NCI-H2107 treated with DMSO at 0.1 percent for 48 hours (cell line): ENCODE measurements around the gene MAP3K13.

Source experiments
- DNase-seq: peaks from one replicate; lab custom pipeline; 2025; ENCODE audit not compliant: unreplicated experiment; lab: John Stamatoyannopoulos, UW

The MAP3K13 gene

DNA sequence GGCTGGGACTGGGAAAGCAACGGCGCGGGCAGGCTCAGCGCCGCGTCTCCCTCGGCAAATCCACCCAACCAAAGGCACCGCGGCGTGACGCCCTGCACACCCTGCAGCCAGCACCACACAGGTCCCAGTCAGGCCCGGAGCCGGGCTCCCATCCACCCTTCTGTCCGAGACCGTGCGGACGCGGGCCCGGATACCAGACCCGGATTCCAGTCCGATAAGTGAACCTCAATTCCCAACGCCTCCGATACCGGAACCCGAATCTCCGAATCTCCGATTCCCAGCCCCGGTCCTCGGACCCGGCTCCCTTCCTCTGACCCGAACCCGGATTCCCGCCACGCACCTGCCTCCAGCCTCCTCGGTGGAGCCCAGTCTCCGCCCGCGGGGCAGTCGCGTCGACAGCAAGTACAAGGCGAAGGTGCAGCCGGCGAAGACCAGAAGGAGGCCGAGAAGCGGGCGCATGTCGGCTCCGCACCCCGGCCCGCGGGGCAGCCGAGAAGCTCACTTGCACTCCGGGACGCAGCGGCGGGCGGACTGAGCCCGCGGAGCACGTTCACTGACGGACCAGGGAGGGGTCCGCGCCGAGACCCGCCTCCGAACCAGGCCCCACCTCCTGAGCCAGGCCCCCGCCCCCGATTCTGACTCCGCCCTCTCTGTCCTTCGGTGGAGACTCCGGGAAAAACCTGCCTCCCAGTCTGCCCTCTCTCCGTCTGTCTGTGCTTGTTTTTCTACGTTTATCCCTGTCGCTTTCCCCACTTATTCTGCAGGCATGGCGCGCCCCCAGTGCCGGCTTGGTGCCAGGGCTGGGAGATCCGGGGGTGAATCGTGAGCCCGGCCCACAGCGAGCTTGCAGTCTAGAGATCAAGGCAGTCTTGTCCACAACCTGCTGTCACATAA, 135.8 kb downstream of the MAP3K13 start, which contains the start of gene TMEM41A:
Gene TMEM41A (minus strand): TSS at position 533 of the 894 bp plus-strand sequence. CDS start 74 bp downstream, at position 459.
- peak; percentile 94 for DNase-seq

DNA sequence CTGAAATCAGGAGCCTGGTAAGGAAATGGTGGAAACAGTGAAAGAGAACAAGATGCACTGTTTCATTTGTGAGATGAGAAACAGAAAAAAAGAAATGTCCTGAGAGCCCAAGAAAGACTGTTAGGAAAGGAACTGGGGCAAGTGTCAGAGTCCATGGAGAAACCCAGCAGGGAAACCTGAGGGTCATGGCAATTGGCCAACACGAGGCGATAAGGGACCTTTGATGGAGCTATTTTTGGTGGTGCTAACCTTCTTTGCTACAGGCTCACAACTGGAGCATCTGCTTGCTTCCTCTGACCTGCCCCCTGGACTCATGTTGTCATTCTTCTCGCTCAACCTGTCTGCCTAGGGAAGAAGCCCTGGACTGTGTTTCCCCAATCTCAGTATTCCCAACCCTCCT, 140.1 kb downstream of the MAP3K13 start:
- no peak for DNase-seq

DNA sequence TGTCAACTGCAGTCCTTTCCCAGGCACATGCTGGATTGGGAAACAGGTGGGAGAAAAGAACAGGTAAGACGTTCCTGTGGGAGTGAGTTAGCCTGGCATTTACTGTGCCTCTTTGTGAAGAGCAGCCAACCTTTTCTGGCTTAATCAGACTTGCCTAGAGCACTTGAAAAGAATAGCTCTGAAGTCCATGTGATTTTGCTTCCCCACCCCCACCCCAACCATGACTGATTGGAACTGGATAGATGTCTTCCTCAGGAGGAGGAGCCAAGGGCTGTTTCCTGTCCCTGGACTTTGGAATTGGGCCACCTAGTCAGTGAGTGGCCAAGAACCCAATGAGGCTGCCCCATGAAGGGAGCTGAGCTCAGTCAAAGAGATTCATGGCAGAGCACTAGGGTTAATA, 140.6 kb downstream of the MAP3K13 start:
- DNase-seq: no peak

DNA sequence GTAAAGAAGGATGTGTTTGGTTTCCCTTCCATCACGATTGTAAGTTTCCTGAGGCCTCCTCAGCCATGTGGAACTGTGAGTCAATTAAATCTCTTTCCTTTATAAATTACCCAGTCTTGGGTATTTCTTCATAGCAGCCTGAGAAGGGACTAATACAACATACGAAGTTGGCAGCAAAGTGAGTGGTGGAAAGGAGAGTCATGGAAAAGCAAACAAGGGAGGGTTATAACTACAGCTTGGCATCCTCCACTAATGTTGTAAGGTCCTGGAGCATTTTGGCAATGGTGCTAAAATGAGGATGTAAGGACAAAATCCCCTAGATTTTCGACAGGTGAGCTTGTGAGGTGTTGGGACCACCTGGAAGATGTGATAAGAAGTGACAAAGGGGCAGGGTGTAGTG, 141.7 kb downstream of the MAP3K13 start:
- no peak for DNase-seq

DNA sequence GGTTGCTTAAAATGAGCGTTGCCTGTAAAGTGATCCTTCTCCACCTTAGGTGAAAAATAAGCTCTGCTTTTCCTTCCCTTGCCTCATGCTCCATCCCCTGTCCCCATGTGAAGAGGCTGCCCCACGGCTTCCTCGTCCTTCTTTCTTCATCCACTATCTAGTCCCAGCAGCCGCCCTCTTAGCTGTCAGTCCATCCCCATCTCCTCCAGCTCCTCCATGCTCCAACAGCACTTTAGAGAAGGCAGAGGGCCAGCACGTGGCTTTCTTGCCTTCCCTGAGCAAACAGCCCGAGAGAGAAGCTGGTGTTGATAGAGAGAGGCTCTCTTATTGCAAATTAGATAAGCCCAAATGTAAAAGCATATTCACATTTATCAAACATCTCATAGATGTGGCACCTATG, 144.9 kb downstream of the MAP3K13 start:
- no peak for DNase-seq

DNA sequence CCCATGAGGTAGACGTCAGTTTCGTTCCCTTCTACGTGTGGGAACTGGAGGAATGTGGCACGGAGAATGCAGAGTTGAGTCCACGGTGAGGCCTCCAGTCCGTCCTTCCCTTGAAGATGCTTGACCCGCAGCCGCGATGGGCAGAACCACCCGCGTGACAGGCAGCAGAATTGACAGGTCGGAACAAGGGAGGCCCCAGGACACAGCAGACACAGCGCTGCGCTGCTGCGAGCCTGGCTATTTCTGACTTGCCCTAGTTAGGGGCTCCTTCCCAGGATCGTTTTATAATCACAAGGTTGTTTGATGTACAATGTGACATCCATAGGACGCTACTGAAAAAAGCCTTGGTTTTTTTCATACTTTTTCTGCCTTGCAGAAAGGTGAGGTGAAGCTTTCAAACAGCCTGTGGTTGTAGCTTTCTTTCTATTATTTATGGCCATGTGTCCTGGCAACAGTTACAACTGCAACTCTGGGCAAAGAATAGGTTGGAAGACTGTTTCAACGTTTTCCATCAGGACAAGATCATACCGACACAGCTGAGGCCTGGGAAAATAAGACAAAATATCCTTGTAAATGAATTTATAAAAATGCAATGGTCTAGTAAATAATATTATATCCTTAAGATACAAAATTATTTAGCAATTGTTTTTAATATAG, 145.5 kb downstream of the MAP3K13 start:
- no peak for DNase-seq

DNA sequence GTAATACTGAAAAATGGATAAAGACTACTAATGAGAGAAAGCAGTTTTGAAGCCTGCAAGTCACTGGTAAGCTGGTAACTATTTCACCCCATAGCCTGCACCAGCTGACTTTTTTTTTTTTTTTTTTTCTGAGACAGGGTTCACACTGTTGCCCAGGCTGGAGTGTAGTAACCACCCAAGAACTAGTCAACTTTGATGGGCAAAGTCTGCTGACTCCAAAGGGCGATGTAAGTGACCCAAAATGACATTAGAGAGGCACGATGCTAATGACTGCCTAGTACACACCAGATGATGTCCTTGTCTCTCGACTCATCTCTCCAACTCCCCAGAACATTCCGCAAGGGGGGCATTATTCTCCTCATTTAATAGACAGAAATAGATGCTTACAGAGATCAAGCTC, 148.8 kb downstream of the MAP3K13 start:
- DNase-seq: no peak

DNA sequence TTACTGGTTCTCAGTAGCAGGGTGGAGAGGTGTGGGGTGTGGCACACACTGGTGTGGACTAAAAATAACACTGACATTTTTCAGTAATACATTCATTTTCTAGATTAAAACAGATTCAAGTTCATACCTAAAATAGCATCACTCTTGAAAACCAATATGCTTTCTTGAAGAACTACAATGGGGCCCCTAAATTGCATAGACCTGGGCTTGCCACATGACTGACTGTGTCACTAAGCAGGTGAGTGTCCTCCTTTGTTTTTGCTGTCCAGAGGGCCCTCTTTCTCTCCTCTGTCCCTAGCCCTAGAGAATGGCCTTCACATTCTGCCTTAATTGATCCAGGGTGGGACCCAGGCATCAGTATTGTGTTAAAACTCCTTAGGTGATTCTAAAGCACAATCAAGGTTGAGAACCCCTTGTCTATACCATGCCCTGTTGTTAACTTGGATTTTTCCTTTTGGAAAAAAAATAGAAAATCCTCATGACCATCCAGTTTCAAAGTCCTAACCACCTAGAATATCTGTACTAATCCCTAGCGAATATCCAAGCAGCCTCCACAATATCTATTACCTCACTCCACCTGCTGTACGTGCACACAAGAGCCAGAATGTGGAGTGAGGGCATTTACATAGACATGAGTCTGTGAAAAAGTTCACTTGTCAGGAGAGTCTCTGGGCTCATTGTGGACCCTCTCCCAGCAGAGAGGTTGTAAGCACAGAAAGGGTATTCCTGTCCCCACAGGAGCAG, 154.6 kb downstream of the MAP3K13 start:
- DNase-seq: no peak

DNA sequence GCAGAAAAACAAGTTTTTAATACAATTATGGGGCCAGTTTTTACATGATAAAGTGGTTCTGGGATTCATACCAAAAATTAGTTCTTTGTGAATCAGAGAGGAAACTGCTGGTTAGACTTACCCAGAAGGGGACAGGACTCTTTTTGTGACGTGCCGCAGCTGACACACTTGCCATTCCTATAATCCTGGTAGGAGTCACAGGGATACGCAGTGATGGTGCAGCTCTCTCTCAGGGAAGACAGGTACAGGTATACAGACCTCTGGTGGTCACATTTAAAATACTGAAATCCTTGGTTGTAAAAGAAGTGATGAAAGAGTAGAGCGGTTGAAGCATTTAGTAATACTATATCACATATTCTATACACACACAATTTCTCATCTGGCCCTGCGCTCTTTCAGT, 156.1 kb downstream of the MAP3K13 start:
- peak; percentile 10 for DNase-seq

DNA sequence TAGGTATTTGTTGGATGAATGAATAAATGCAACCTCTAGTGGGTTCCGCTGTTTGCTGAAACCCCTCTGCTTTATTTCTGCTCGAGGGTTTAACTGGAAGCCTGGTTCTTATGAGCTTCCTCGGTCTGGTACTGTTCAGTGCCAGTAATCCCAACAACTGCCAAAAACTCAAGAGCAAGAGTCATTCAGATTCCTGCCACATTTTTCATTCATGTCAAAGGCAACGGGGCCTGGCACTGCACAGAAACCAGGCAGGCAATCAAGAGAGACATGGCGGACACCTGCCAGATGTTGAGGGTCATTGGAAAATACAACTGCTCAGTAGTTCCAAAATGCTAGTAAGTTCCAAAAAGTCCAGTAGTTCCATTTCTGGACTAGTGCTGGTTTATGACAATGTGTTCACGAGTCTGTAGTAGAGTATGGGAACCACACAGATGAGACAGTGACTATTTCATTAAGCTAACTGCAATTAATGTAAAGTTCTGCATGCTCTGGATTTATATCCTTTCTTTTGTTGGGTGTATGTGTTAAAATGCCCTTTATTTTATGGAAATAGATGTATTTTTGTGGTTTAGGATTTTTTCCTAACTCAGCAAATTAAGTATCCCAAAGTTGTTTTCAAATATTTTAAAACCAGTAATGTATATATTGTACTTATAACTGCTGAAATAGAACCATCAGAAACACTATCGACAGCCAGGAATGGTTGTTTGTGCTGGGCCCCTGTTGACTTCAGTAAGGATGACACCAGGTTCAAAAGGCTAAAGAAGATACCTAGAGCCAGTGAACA, 158.6 kb downstream of the MAP3K13 start:
- no peak for DNase-seq

DNA sequence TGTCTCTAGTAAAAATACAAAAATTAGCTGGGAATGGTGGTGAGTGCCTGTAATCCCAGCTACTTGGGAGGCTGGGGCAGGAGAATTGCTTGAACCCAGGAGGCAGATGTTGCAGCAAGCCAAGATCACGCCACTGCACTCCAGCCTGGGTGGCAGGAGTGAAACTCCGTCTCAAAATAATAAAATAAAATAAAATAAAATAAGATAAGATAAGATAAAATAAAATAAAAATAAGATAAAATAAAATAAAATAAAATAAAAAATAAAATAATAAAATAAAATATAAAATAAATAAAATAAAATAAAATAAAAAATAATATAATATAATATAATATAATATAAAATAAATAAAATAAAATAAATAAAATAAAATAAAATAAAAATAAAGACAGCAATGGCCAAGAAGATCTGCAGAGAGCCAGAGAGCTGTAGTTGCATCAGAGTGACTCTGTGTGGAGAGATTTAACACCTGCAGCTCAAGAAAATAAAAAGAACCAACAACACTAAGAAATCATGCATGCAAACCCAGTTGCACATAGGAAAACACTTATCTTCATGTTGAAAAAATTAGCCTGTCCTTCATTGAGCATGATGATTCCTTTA, 163.5 kb downstream of the MAP3K13 start:
- no peak for DNase-seq

DNA sequence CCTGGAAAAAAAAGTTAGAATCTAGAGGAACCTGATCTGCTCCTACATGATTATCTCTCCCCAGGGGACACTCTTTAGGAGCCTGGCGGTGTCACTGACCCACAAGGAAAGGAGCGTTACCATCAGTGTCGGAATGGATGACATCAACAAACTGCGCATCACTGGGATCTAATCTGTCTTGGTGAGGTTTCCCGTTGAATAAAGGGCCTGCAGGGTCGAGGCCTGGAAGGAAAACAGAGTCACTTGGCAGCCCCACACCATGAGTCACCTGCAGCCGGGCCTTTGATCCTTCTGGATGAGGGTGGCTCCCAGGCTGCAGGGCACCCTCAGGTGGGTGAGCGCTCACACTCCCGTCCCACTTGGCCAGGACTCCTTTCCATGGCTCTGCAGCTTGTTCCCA, 164.4 kb downstream of the MAP3K13 start:
- DNase-seq: no peak

DNA sequence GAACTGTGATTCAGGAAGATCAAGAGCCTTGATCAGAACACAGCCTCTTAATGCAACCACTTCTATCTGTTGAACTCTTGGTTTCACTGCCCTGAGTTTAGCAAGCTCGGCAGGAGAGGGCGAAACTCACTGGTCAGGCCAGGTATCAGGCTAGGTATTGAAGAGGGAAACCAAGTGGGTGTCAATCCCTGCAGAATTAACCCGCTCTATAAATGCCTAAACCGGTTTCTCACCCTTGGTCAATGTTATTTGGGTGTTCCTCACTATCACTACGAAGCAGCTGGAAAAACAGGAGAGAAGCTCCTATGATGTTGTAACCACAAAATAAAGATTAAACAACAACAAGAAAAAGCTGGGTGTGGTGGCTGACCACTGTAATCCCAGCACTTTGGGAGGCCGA, 165.6 kb downstream of the MAP3K13 start:
- DNase-seq: no peak

DNA sequence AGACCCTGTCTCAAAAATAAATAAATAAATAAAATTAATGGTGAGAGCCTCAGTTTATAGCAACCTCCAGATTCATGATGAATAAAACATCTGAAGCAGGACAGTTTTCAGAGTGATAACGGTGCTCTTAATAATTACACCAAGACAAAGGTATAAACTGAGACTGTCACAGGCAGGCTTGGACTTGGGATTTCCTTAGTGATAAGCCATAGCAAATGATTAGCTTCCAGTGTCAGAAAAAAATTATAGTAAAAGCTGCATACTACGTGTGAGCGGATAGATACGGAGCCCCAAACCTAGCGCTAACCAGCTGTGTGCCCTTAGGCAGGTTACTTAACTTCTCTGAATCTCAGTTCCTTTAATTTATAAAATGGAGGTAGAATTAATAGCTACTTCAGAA, 167.9 kb downstream of the MAP3K13 start:
- no peak for DNase-seq

DNA sequence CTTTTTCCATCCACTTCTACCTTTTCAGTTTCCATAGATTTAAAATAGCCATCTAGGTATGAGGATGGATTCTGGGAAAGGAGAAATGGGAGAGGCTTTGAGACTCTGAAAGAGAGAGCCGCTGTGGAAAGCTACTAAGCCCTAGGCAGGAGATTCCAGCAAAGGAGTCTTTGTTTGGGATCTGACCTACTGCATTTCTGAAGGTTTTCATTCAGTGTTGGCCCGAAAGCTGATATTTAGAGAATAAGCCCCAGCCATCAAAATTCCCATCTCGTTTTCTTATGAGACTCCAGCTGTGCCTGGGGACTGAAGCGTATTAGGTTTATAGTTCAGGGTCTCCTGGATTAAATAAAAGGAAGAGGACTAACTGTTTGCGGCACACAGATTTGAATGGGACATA, 170.0 kb downstream of the MAP3K13 start:
- DNase-seq: no peak

DNA sequence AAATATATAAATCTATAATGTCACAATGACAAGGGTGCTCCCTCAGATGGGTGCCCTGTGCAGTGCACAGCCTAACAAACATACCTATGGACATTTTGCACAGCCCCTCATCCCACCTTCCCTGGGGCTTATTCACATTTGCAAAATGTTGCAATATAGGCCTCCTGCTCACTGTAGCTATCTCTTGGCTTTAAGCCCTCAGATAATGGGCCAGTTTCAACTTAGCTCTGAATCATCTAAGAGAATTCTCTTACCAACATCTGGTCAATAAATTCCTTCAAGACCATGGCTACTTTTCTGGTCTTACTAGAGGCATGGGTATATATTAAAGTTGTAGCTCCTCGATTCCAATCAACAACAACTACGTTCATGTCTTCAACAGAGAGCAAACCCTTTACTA, 171.6 kb downstream of the MAP3K13 start:
- DNase-seq: no peak

DNA sequence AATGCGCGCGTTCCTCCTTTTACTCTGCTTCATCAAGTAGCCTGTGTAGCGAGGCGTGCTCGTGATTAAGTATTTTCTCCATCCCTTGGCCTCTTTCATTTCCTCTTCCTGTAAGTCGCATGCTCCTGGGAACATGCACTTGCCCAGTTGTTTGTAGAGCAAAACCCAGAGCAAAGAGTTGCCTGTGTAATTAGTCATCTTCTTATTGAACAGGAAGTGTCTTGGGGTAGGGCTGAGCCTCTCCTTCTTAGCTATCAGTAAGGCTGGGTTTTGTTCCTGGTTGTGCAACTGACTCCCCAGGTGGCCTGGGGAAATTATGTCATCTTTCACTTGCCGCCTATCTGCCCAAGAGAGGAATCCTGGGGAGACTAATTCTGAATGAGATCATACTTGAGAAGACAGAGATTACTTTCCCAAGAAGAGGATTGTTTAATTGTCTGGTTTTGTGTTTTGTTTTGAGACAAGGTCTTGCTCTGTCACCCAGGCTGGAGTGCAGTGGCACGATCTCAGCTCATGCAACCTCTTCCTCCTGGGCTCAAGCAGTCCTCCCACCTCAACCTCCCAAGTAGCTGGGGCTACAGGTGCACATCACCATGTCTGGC, 174.5 kb downstream of the MAP3K13 start:
- DNase-seq: peak; percentile 57
